Stimulated activated naive CD4-positive, alpha-beta T cell treated with Interleukin-2 at 50 U/mL for 16 hours (primary cell): ENCODE measurements around the gene PXDN.
"Not testable (repeated sequence)": the region's sequence is repeated elsewhere in the genome, so short reads cannot be mapped to it uniquely, and the experiment has no call there.

Source experiments
- DNase-seq: peaks from one replicate; lab custom pipeline; 2025; lab: John Stamatoyannopoulos, UW

Gene PXDN

GRCh38 chr2:1681017-1681318, 63.3 kb downstream of the PXDN start:
- no peak for DNase-seq

- no peak for DNase-seq
Observed at GRCh38 chr2:1680222-1681016, 63.9 kb downstream of the PXDN start.

- DNase-seq: not testable (repeated sequence)
Observed at GRCh38 chr2:1679488-1680039, 64.8 kb downstream of the PXDN start.

- not testable (repeated sequence) for DNase-seq
Observed at GRCh38 chr2:1679065-1679464, 65.2 kb downstream of the PXDN start.

GRCh38 chr2:1678609-1679008, 65.7 kb downstream of the PXDN start:
- no peak for DNase-seq

GRCh38 chr2:1677821-1678165, 66.5 kb downstream of the PXDN start:
- no peak for DNase-seq

GRCh38 chr2:1676913-1677820, 67.1 kb downstream of the PXDN start:
- no peak for DNase-seq

GRCh38 chr2:1676091-1676912, 68.0 kb downstream of the PXDN start:
- no peak for DNase-seq

- DNase-seq: no peak
Observed at GRCh38 chr2:1675633-1676032, 68.7 kb downstream of the PXDN start.

- no peak for DNase-seq
Observed at GRCh38 chr2:1674766-1675397, 69.4 kb downstream of the PXDN start.

- DNase-seq: no peak
Observed at GRCh38 chr2:1674276-1674675, 70.0 kb downstream of the PXDN start.

- DNase-seq: no peak
Observed at GRCh38 chr2:1673160-1673944, 71.0 kb downstream of the PXDN start.

GRCh38 chr2:1672738-1673137, 71.6 kb downstream of the PXDN start:
- no peak for DNase-seq

GRCh38 chr2:1671916-1672315, 72.4 kb downstream of the PXDN start:
- no peak for DNase-seq

- DNase-seq: no peak
Observed at GRCh38 chr2:1670636-1671035, 73.7 kb downstream of the PXDN start.

- no peak for DNase-seq
Observed at GRCh38 chr2:1665761-1666505, 78.4 kb downstream of the PXDN start.

GRCh38 chr2:1664698-1665097, 79.6 kb downstream of the PXDN start:
- no peak for DNase-seq

- DNase-seq: no peak
Observed at GRCh38 chr2:1664076-1664605, 80.2 kb downstream of the PXDN start.

GRCh38 chr2:1663621-1664020, 80.7 kb downstream of the PXDN start:
- no peak for DNase-seq

- no peak for DNase-seq
Observed at GRCh38 chr2:1662606-1663180, 81.6 kb downstream of the PXDN start.
